ENCODE results near the gene STK24.
A peak's percentile ranks its signal among the peaks of the same experiment; 100 is the strongest.

STK24 gene

DNA sequence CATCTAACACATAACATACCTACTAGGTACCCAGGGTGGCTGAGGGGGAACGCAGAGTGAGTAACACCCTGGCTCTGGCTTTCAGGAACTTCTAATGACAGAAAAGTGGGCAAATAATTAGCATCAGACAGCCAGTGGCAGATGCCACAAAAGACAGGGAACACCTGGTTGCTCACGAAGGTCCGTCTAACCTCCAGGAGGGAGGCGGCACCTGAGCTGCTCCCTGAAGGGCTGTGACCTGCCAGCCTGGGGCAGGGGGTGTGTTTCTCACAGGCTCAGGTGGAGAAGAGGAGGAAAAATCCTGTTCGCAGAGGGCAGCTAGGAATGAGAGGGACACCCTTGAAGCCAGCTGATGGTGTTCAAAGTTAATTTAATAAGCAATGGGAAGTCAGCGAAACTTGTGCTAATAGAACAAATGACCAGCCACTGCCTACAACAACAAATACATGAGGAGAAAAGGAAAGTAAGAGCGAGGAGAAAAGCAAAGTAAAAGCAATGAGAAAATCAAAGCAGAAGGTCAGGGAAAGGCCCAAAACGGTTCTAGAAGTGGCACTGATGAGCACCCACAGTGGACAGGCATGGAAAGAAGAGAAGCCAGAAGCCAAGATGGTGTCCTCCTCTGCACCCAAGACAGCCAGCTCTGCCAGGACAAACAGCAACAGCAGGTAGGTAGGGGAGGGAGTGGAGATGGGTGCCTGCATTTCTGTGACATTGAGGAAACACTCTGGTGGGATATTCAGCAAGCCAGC is 87.3 kb downstream of the STK24 start:
- DNase-seq (ENCODE audit: low spot score) = no peak

DNA sequence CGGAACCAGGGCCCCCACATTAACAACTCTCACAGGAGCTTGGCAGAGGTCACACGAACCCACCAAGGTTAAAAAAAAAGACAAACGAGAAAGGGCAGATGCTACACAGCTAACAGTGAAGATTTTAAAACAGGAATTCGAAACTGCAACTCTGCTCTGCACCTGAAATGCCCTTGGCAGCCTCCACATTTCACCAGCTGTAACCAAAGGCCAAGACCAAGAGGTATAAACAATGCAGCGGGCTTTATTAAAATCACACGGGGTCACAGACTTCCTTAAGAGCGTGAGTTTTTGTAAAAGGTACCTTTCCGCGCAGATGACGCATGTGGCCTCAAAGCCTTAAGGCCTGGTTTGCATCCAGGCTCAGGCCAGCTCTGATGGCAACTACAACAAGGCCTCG is 88.2 kb downstream of the STK24 start:
- DNase-seq (ENCODE audit: low spot score) = no peak

DNA sequence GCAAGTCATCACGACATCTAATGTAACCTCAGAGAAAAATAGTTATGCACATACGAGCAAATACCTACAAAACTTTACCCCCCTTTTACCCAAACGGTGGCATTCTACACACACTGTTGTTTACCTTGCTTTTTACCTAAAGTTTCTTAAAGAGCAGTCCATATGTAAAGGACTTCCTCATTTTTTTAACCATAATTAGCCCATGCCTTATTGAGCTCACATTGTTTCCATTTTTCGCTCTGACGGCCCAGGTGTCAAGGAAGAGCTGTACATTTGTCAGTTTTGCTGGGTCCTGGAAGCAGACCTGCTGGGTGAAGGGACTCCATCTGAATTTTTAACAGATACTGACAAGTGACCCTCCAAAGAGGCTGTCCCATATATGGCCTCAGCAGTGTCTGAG is 89.4 kb downstream of the STK24 start:
- DNase-seq (ENCODE audit: low spot score) = no peak

DNA sequence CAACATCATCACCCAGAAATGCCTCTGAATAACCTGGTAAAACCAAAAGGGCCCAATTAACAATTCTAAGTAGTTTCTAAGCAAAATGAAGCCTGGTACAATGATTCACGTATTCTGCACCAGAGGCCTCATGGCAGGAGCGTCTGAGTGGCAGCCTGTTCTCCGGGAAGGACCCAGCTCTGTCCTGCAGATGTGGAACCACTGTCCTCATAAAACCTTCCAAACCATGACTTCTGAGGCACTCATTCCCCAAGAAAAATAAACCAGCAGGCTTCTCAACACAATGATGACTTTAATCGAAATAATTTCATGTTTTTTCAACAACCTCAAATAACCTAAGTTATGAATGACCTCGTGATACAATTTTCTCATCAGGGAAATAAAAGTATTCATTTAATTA is 89.9 kb downstream of the STK24 start:
- DNase-seq (ENCODE audit: low spot score) = no peak

DNA sequence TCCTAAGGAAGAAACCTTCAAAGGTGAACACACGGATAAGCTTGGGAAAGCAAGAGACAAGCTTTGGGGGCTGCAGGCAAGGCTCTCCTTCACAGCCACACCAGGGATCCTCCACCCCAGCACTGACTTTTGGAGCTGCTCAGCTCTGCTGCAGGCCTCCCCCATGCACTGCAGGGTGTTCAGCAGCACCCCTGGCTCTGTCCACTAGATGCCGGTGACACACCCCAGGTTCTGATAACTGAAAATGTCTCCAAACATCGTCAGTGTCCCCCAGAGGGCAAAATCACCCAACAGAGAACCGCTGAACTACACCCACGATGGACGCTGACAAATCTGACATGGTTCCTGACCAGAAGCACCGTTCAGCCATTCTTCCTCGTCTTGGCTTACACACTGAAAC is 90.5 kb downstream of the STK24 start:
- no peak for DNase-seq (ENCODE audit: low spot score)

DNA sequence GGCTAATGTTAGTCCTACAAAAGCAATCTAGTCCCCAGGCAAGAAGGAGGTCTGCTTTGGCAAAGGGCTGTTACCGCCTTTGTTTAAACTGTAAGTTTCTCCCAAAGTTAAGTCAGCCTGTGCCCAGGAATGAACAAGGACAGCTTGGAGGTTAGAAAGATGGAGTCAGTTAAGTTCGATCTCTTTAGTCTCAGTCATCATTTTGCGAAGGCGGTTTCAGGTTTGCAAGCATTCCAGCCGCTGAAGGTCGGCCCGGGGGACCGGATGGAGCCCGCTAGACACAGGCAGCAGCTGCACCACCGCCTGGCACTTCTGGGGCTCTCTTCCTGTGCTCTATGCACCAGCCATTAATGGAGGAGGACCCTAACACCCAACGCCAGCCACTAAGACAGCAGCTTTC is 91.3 kb downstream of the STK24 start:
- DNase-seq (ENCODE audit: low spot score) = no peak

DNA sequence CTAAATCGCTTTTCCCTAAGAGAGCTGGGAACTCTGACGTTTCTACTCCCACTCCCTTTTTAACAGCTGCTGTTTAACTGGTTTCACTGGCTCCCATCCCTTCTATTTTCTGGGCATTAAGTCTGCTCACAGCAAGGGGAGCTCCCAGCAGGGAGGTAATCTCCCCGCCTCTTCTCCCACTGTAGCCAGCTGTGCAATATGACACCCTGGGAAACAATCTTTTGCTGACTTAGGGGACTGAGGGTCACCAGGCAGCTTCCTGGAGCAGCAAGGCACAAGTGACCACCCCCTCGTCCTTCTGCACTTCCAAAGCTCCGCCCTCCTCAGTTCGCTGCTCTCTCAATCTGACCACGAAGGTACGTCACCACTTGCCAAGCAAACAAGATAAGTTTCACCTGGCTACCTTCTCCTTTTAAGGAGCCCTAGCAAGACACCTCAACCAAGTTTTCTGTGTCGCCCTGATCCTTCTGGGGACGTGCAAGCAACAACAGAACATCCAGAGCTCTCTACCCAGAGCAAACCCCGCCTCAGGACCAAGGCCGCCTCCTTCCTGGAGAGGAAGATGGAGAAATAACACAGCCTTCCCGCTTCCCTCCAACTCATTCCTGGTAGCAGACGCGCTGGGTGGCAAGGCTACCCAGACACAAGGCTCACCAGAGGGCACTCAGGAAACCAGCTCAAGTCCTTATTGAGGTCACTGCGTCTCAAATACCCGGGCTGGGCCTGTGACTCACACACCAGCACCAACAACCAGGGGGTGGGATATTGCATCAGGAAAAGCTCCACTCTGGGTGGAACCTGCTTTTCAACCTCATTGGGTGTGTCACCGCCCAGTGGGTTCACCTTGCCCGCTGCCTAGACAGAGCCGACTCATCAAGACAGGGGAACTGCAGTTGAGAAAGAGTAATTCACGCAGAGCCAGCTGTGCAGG is 92.4 kb downstream of the STK24 start:
- DNase-seq (ENCODE audit: low spot score) = peak; percentile 55

DNA sequence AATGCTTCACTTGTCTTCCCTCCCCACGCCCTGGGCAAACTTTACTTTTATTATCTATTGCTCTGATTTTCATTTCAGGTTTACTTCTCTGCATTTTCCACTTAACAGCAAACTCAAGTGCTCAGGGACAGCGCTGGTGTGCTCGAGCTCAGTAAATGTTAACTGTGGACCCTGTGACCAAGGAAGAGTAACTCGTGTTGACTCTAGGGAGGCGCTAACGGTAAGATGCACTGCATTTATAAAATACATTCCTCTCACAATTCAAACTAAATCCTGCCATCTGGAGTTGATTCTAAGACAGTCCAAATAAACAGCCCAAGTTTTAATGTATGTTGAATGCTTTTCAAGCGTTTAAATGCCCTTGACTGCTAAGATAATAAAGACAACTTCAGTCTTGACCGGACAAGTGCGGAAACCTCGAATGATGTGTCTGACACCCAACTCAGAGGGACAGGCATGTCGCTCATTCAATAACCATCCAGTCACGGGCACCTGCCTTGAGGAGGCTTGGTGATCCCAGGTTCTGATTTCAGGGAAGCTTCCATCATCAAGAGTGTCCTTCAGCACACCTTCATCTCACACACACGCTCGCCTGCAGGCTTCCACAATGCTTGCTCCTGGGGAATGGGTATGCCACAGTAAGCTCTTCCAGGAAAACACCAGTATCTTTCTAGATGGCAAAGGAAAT is 93.2 kb downstream of the STK24 start:
- no peak for DNase-seq (ENCODE audit: low spot score)

DNA sequence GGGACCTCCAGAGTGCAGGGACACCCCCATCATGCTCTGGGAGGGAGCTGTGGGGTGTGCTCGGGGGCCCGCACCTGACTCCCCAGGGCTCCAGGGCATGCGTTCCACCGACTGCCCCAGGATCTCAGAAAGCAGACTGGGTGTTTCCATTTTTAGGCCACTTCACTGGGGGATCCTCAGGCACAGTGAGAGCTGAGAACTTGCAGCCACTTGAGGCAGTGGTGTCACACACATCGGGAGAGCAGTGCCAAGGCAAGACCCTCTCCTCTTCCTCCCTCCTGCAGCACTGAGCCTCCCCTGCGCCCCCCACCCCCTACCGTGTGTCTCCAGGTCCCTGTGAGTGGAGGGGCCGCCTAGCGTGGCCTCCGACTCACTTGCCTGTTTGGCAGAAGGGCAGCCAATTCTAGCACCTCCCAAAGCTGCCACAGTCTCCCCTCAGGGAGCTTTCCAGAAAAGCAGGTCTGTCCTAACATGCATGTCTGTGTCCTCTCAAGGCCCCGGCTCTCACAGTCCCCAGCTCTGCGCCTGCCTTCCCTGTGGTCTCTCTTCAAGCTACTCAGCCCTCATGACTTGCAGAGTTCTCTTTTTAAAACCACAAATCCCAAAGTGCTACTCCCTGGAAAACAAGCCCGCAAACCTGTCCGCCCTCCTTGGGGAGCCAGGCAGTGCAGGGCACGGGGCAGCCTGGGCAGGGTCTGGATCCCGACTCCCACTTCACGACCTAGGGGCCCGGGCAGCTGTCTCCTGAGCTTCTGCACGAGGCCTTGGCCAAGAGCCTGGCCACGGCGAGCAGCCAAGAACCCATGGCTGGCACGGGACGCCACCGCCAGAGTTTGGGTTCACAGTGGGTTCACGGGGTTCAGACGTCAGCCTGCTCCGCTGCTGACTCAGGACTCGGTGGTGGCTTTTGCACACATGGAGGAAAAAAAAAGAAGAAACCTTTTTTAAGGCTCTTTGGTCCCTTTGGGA is 94.1 kb downstream of the STK24 start:
- no peak for DNase-seq (ENCODE audit: low spot score)

DNA sequence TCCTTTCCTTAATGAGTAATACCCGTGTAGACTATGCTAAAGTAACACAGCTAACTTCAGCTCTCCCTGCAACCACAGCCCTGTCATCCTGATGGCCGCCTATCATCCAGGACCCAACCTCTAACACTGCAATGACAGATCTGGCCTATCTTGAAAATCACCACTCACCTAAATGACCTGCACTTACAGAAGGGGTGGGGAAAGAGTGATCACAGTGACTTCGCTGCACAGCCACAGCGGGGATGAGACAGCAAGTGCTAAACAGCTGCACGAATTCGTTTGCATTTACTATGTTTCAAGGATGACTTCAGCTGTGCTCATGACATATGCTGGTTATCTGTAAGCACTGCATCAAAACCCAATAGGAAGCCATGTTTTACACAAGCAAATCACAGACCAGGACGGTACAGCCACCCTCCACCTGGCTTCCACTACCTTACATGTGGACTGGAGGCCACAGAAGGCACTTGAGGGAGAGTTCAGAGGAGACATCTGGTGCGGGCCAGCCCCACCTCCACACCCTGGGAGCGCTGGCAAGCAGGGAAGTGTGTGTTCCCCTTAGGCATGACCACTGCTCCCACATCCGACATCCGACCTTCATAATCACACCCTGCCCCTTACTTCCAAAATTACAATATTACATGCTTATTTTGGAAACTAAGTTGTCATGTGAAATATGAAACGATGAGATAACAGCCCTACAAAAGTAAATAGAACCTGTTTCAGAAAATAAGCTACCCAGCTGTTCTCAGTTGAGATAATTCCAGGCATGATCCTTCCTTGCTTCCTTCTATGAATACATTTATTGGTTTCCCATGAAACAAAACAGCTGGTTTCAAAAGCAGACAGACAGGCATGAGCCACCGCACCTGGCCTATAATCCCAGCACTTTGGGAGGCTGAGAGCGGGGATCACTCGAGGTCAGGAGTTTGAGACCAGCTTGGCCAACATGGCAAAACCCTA is 95.7 kb downstream of the STK24 start:
- no peak for DNase-seq (ENCODE audit: low spot score)

DNA sequence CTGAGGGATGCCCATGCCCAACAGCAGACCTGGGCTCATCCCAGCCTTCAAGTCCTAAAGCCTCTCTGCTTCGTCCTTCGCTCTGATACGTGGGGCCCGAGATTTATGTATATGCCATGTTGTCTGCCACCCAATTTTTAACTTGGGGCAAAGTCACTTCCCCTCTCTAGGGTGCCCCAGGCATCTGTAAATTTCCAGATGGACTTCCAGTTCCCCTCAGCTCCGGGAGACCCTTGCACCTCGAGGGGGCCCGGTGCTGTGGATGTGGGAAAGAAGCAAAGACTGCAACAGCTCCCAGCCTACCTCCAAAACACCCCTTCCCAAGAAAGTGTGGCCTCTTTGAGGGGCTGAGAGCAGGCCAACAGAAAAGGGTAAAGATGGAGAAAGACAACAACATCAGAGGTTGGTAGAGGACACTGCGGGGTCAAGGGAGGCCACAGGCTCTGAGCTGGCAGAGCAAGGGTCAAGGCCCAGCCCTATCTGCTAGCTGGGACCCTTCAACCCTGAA is 97.4 kb downstream of the STK24 start:
- no peak for DNase-seq (ENCODE audit: low spot score)

DNA sequence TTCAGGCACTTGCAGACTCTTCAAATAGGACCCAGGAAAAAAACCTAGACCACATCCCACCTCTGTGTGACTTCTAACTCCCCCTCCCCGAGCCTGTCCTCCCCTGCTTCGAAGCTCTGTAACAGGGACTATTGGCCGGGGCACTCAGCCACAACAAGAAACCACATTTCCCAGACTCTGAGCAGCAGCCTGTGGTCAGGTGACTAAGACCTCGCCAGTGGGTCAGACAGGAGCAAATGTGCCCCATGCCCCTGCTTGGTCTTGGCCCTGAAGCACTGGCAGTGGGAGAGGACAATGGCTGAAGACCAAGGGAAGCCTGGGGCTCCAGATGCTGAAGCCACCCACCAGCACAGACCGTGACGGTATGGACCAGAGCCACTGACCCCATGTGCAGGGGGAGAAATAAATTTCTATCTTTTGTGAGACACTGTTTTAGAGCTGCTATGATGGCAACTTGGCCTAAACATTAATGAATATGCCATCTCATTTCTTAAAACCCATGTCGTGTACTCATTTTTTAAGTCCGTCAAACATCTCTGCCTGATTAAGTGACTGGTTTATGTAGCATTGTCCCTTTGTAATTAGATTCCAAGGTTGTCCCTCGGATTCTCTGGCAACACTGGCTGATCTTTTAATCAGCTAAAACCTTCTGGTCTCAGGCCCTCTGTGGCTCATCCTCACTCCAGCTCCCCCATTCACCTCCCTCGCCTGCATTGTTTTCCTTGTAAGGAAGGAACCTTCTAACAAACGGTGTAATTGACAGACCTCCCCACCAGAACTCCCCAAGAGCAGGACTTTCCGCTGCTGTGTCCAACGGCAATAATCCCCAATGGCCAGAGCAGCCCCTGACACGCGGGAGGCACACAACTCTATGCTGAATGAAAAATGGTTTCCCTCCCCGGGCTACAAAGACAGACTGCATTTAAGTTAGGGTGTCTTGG is 98.4 kb downstream of the STK24 start:
- DNase-seq (ENCODE audit: low spot score) = no peak

DNA sequence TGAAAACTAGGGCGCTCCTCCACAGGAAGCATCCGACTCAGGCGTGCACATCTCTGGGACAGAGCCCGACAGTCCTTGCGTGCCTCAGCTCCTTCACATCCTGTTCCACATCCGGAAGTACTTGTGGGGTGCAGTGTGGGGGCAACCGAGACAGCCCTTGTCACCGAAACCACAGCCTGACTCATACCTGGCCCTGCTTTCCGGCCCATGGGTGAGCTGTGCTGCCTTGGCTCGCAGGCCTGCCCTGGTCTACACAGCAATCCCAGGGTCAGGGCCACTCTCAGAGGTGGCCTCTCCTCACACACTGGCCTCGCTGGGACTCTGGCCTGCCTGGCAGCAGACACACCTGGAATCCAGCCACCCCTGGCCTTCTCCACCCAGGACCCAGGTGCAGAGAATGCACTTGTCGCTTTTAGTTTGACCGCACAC is 100.4 kb downstream of the STK24 start:
- no peak for DNase-seq (ENCODE audit: low spot score)

DNA sequence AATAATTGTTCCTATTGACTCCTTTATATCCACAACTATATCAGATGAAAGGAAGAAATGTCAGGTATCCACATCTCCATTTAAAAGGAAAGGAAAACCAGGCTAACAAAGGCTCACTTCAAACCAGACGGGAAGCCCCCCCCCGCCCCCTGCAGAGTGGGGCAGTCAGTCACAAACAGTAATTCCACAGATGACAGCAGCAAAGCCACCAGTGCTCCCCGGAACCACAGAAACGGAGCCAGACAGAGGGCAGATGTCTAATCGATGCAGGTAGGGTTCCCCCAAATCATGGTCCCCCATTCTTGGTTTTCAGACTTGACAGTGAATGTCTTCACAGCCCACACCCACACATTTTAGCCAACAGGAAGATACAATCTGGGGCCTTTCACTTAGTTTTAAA is 100.8 kb downstream of the STK24 start:
- no peak for DNase-seq (ENCODE audit: low spot score)

DNA sequence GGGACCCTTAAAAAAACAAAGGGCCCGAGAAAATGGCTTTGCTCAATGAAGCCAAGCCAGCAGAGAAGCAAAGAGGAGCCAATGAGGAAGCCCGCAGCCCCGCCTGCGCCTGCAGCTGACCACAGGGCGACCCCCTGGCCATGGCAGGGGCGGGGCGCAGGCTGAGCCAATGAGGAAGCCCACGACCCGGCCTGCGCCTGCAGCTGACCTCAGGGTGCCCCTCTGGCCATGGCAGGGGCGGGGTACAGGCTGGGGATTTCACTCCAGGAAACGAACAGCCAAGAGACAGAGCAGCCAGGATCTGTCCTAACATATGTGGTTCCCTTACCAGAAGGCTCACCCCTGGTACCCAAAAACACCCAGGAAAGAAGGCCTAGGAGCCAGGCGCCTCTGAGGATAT is 101.4 kb downstream of the STK24 start:
- no peak for DNase-seq (ENCODE audit: low spot score)

DNA sequence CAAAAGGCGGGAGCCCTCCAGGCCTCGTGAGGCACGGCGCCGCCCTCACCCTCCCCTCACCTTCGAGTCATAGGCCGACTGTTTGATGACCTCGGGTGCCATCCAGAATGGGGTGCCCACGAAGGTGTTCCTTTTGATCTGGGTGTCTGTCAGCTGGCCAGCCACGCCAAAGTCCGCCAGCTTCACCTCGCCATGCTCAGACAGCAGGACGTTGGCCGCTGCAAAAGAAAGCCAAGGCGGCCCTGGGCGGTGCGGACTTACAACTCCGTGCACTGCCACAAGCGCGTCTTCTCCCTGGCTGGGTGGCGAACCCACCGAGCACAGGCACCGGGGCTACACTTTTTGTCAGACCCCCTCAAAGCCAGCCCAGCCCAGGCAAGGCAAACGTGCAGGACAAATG is 102.1 kb downstream of the STK24 start:
- DNase-seq (ENCODE audit: low spot score) = no peak

DNA sequence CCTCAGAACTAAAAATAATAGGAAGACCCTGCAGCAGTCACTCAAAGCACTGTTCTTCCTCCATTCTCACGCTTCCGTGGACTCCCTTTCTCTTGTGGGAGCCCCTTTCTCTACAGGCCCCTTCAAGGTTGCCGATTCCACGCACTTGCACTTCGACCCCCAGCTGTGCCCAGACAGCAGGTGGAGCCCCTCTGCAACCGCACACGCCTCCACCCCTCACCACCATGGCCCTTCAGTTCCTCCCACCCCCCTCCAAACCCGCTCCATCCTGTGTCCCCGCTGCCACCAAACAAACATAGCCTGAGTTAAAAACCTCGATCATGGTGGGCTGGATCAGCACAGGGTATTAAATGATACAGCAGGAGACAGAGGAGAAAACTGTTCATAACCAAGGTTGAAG is 102.6 kb downstream of the STK24 start:
- DNase-seq (ENCODE audit: low spot score) = no peak

DNA sequence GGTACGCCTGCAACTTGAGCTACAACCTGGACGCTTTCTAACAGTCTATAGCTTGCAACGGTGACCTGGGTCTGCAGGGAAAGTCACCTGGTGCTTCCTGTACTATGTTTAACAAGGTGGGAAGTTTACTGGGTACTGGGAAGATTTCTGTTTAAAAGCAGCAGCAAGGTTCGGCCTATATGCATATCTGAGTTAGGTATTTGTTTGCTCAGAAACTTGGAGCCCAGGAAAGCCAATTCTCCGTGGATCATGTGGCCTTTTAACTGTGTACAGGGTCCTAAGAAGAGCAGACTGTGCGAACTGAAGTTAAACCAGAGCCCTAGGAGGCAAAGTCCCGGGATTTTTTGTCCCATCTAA is 103.1 kb downstream of the STK24 start:
- DNase-seq (ENCODE audit: low spot score) = no peak

DNA sequence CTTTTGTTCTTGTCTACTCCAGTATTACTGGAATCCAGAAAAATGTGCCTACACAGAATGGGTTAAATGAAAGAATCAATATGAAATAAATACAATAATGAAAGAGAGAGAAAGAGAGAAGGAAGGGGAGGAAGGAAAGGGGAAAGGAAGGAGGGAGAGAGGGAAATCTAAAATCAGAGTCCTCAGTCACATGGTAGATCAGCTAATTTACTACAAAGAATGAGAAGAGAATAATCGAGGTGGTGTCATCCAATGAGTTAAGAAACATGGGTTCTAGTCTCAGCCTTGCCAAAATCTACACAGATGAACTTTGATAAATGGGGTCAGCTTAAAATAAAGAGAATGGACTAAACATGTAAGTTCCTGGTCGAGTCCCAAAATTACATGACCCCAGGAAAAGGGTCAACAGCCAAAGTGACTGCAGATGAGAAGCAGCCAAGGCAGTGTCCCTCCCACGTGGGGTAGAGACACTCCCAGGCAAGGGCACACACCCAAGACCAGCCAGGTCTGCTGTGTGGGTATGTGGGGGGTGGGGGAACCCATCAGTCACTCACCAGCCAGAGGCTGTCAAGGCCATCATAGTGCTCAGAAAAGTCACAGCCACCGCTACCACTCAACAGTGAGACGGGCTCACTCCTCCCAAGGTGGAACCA is 103.6 kb downstream of the STK24 start:
- DNase-seq (ENCODE audit: low spot score) = no peak

Measured in HuH-7 (cell line).